Measurements from ENCODE around the gene UNC5C. TPM values are rescaled to one million over a fixed set of nuclear protein-coding genes. Genes with fewer than 3 reads are reported as not detected.

The UNC5C gene
- total RNA-seq, 1 donor from 2014 or later: not detected

DNA sequence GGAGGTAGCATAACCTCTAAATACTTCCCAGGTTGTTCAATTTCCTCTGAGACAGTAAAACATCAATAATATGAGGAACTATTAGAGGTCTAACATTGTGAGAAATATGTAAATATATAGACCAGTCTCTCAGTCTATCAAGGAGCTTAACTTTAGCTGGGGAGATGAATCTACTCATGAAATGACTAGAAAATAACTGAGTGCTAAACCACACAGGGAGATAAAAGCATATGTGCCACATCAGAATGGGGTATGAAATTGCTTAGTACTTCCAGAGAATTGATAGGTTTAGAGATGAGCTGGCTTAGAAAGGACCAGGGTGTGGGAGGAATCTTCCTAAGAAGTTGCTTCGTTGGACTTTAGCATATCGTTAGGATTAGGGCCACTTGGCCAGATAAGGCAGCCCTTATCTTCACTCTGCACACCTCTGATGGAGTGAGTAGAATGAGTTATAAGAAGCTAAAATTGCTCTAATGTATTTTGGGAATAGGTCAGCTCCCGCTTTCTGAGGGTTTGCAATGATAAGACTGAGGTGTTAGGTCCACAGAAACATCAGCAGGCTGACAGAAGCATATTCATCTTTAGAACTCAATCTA lies 299.2 kb downstream of the UNC5C start:
- Mint-ChIP-seq H3K36me3 (ENCODE audit: low read depth) (no peaks in the 10 kb centered on the region), H3K4me1 (no peaks in the 10 kb centered on the region), H3K4me3 (no peak overlapping the region), H3K9me3 (no peaks in the 10 kb centered on the region), H3K27me3 (no peaks in the 10 kb centered on the region), H3K27ac (no peak overlapping the region)
- no peak for DNase-seq
- TF ChIP-seq CTCF (IDR thresholded peaks at IDR 0.05): no peak
- ChIA-PET POLR2A (no interaction called here), CTCF (no interaction called here)
- ATAC-seq (ENCODE audit: low read depth): no peak
- intact Hi-C loops (cut with micrococcal nuclease): no loop called here

GRCh38 chr4:95248720-95249425 lies 299.9 kb downstream of the UNC5C start:
- Mint-ChIP-seq H3K9me3 (no peaks in the 10 kb centered on the region), H3K36me3 (ENCODE audit: low read depth) (no peaks in the 10 kb centered on the region), H3K27me3 (no peaks in the 10 kb centered on the region), H3K27ac (no peak overlapping the region), H3K4me1 (no peaks in the 10 kb centered on the region), H3K4me3 (no peak overlapping the region)
- ATAC-seq (ENCODE audit: low read depth) (no peak), DNase-seq (no peak)
- ChIA-PET POLR2A (no interaction called here), CTCF (no interaction called here)
- intact Hi-C loops (cut with micrococcal nuclease): no loop called here
- TF ChIP-seq CTCF (IDR thresholded peaks at IDR 0.05): no peak

GRCh38 chr4:95243892-95244291 lies 304.9 kb downstream of the UNC5C start:
- intact Hi-C loops (cut with micrococcal nuclease): no loop called here

DNA sequence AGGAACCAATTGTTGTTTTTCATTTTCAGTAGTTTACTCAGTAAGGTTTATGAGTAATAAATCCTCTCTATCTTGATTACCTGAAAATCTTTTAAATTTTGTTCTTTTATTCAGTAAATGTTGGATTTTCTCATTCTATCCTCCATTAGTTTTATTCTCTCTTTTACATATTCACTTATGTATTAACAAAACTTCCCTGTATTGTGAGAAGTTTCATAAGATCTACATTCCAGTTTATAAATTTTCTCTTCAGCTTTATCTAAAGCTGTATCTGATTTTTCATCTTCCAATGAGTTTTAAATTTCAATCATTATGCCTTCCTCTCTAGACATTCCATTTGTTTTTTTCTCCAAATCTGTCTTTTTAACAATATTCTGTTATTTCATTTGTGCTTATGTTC lies 310.2 kb downstream of the UNC5C start:
- Mint-ChIP-seq H3K27me3 (no peaks in the 10 kb centered on the region), H3K4me3 (no peak overlapping the region), H3K27ac (no peak overlapping the region), H3K9me3 (peaks cover 3% of the 10 kb centered on the region), H3K36me3 (ENCODE audit: low read depth) (no peaks in the 10 kb centered on the region), H3K4me1 (no peaks in the 10 kb centered on the region)
- DNase-seq (no peak), ATAC-seq (ENCODE audit: low read depth) (no peak)
- POLR2A ChIA-PET: no interaction called here
- no peak for TF ChIP-seq CTCF (IDR thresholded peaks at IDR 0.05)
- CTCF ChIA-PET: no interaction called here
- intact Hi-C loops (cut with micrococcal nuclease): no loop called here

More at GRCh38 chr4:95243892-95244291, 304.9 kb downstream of the UNC5C start:
- CTCF ChIA-PET: no interaction called here
- H3K9me3 Mint-ChIP-seq: no peaks in the 10 kb centered on the region
- H3K36me3 Mint-ChIP-seq (ENCODE audit: low read depth): no peaks in the 10 kb centered on the region
- no peak for DNase-seq
- no peak overlapping the region for H3K4me3 Mint-ChIP-seq
- no peak for ATAC-seq (ENCODE audit: low read depth)
- POLR2A ChIA-PET: no interaction called here
- no peak overlapping the region for H3K27ac Mint-ChIP-seq
- TF ChIP-seq CTCF (IDR thresholded peaks at IDR 0.05): no peak
- H3K27me3 Mint-ChIP-seq: no peaks in the 10 kb centered on the region
- H3K4me1 Mint-ChIP-seq: no peaks in the 10 kb centered on the region

DNA sequence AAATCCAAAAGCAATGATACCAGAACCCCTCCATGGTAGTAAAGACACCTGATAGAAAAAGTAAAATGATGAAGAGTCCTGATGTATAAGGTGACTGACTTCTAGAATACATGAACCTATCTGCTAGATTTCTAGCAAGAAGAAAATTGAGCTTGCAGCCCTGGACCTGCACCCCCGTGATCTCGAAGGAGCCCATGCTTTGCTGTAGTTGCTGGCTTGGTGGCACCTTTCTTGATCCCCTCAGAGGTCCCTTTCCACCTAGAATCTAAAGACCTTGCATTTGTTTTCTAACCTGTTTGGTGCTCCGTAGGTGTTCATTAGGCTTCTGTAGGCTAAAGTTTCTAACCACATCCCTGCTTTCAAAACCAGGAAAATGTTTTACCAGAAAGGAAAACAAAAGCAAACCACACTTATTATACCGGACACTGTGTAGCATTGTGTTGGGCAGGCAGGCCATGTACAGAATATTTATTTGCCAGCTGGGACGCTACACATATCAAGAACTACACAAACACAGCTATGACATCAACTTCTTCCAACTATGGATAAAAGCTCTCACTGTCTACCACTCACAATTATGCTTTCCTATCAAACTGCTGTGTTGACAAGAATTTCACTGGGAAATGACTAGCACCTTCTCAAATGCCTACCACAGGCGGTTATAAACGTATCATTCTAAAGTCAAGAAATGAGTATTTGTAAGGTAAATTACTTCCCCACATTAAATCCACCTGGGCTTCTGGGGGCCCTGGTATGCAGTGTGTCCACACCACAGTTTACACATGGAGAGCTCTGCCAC lies 316.2 kb downstream of the UNC5C start:
- intact Hi-C loops (cut with micrococcal nuclease): no loop called here
- CTCF ChIA-PET: no interaction called here
- Mint-ChIP-seq H3K4me3 (no peak overlapping the region), H3K4me1 (no peaks in the 10 kb centered on the region), H3K36me3 (ENCODE audit: low read depth) (no peaks in the 10 kb centered on the region), H3K9me3 (no peaks in the 10 kb centered on the region), H3K27ac (no peak overlapping the region), H3K27me3 (no peaks in the 10 kb centered on the region)
- TF ChIP-seq CTCF (IDR thresholded peaks at IDR 0.05): no peak
- ATAC-seq (ENCODE audit: low read depth): no peak
- DNase-seq: no peak
- POLR2A ChIA-PET: no interaction called here

Data from activated B cell treated with CpG ODN at 0.5 μM for 24 hours (primary cell).